ENCODE data around the gene CSNK1D.

- TF ChIP-seq CTCF (IDR thresholded peaks at IDR 0.05) (no peak), POLR2A (IDR thresholded peaks at IDR 0.05) (no peak), EP300 (IDR thresholded peaks at IDR 0.05) (peak; percentile 81), POLR2AphosphoS5 (IDR thresholded peaks at IDR 0.05) (peak; percentile 85 to 97 (median 94))
These were observed 24.4 kb upstream of the CSNK1D start for GRCh38 chr17:82297714-82298537.

Measured in stomach (tissue), 4 donors.